Transverse colon (tissue), 4 donors: ENCODE data around the gene UTRN.

ENCODE experiments used
- CTCF ChIP-seq, 5 experiments: fragments of 200-600 bp in 3 of 5; fragments of 450-650 bp in 2 of 5; sonication (generic) in 3 of 5; IDR thresholded peaks; 1 replicate in 2 of 5; 2 replicates in 3 of 5; pipeline ENCODE4 v1.5.1; 2016 to 2017; ENCODE audit warnings: antibody characterized with exemption in 5 of 5, inconsistent platforms in 3 of 5, mild to moderate bottlenecking in 2 of 5, moderate library complexity in 1 of 5
- EP300 ChIP-seq: sonication (generic); formaldehyde crosslinking; IDR thresholded peaks from one replicate; pipeline ENCODE4 v1.6.1; 2017; ENCODE audit warnings: antibody characterized with exemption, low read depth
- POLR2A ChIP-seq: fragments of 450-650 bp; IDR thresholded peaks from one replicate; pipeline ENCODE4 v1.6.1; 2016; ENCODE audit warnings: antibody characterized with exemption, mild to moderate bottlenecking, moderate library complexity
- POLR2AphosphoS5 ChIP-seq, 3 donors: sonication (generic); formaldehyde crosslinking; IDR thresholded peaks; one replicate each; pipeline ENCODE4 v1.6.1; 2016; ENCODE audit warnings: antibody characterized with exemption in 3 of 3

- TF ChIP-seq CTCF (IDR thresholded peaks at IDR 0.05): no peak
- TF ChIP-seq POLR2A: no peak
- TF ChIP-seq POLR2AphosphoS5 (IDR thresholded peaks at IDR 0.05): no peak
- no peak for TF ChIP-seq EP300
These were observed 41.3 kb downstream of the UTRN start for GRCh38 chr6:144326393-144326792.
